Smooth muscle cell of bladder (primary cell): ENCODE results near the gene DNAJB1. TPM values are rescaled to one million over a fixed set of nuclear protein-coding genes. Genes with fewer than 3 reads are reported as not detected.

Experiments used
- total RNA-seq: library from RNA; depleted of rRNA; stranded (reverse); fragments of >200 nt; gene quantifications from 2 replicates; pipeline ENCODE4 v1.2.3, GENCODE V29; 2014

Gene DNAJB1
- total RNA-seq, result 41.1 and 53.0 TPM in 2 replicates

GRCh38 chr19:14517840-14518505 lies at the start of gene DNAJB1:
TSS of gene DNAJB1 (minus strand) at chr19:14518397. CDS start at chr19:14518349, 48 bp downstream.

GRCh38 chr19:14529254-14530004 lies 11.2 kb upstream of the DNAJB1 start, which contains the start of gene TECR:
TSS of gene TECR (plus strand) at chr19:14529594. CDS start at chr19:14529697, 103 bp downstream.

GRCh38 chr19:14496029-14496833 lies 22.0 kb downstream of the DNAJB1 start, which contains the start of gene GIPC1:
TSS of gene GIPC1 (minus strand) at chr19:14496127. CDS start at chr19:14482976, 13,151 bp downstream.

GRCh38 chr19:14475251-14476073 lies 42.7 kb downstream of the DNAJB1 start, which contains the start of gene PTGER1:
TSS of gene PTGER1 (minus strand) at chr19:14475354. CDS start at chr19:14474320, 1,034 bp downstream.

Other genes starting within 250 kb of the DNAJB1 start
- 7.0 and 12.3 TPM in 2 replicates for gene ADGRE5, start 137.0 kb downstream of the DNAJB1 start, total RNA-seq
- gene DDX39A, start 99.1 kb downstream of the DNAJB1 start, total RNA-seq, result 25.9 and 28.8 TPM in 2 replicates
- gene PKN1, start 85.1 kb downstream of the DNAJB1 start, total RNA-seq, result 101 and 143 TPM in 2 replicates
- gene PTGER1, start 43.0 kb downstream of the DNAJB1 start, total RNA-seq, result 4.8 and 25.6 TPM in 2 replicates
- gene GIPC1, start 22.3 kb downstream of the DNAJB1 start, total RNA-seq, result 113 and 124 TPM in 2 replicates
- gene TECR, start 11.2 kb upstream of the DNAJB1 start, total RNA-seq, result 32.4 and 35.9 TPM in 2 replicates
- gene NDUFB7, start 53.7 kb upstream of the DNAJB1 start, total RNA-seq, result 281 and 388 TPM in 2 replicates
- gene CLEC17A, start 64.7 kb upstream of the DNAJB1 start, total RNA-seq, result 0.28 TPM in 1 of 2 replicates, not detected in the other
- gene ADGRE3, start 156.4 kb upstream of the DNAJB1 start, total RNA-seq, result not detected in 2 replicates
- gene ZNF333, start 171.7 kb upstream of the DNAJB1 start, total RNA-seq, result 16.2 and 22.7 TPM in 2 replicates